ENCODE measurements around the gene TNFRSF19. TPM values are rescaled to one million over a fixed set of nuclear protein-coding genes. Genes with fewer than 3 reads are reported as not detected.
A peak's percentile ranks its signal among the peaks of the same experiment; 100 is the strongest.

Gene TNFRSF19
- total RNA-seq, 1 experiment from 2014 or later: 63.4 TPM

GRCh38 chr13:23599083-23599925 lies 29.1 kb downstream of the TNFRSF19 start:
- H3K4me1 ChIP-seq: peaks cover 35% of the 10 kb centered on the region
- peaks cover 56% of the 10 kb centered on the region for H3K9me3 ChIP-seq
- peak; percentile 90 to 93 for DNase-seq
- TF ChIP-seq CTCF (IDR thresholded peaks at IDR 0.05; ENCODE audit: insufficient read depth in 1 of 2, low read depth in 1 of 2, low read length in 1 of 2, severe bottlenecking in 1 of 2, unreplicated experiment in 1 of 2): peak in 1 of 2 experiments; percentile 52
- ChIA-PET CTCF (no interaction called here), POLR2A (no interaction called here)
- no peak overlapping the region for H3K4me3 ChIP-seq (ENCODE audit: low read depth, low read length)
- H3K36me3 Mint-ChIP-seq (ENCODE audit: insufficient read depth, unreplicated experiment): peaks cover 95% of the 10 kb centered on the region
- BruUV-seq (replicated peaks): TSS peak; percentile 99
- peaks cover 45% of the 10 kb centered on the region for H3K4me1 Mint-ChIP-seq (ENCODE audit: low read depth, unreplicated experiment)
- no peaks in the 10 kb centered on the region for H3K27me3 ChIP-seq (replicated peaks; ENCODE audit: control insufficient read depth, insufficient read depth, low read length)
- peaks cover 71% of the 10 kb centered on the region for H3K9me3 Mint-ChIP-seq (ENCODE audit: unreplicated experiment)
- no peaks in the 10 kb centered on the region for H3K27me3 Mint-ChIP-seq (ENCODE audit: insufficient read depth, unreplicated experiment)
- peak overlapping the region; percentile 42 for H3K4me3 Mint-ChIP-seq (ENCODE audit: unreplicated experiment)
- intact Hi-C loops (cut with micrococcal nuclease; ENCODE audit: unreplicated experiment): loop anchor here (1.0 kb wide), 4 partner anchors 20 to 144 kb away; no protein-coding TSS in a partner anchor
- peak overlapping the region; percentile 94 for H3K27ac Mint-ChIP-seq (ENCODE audit: unreplicated experiment)
- H3K36me3 ChIP-seq (ENCODE audit: control insufficient read depth, insufficient read depth, low read length): peaks cover 8% of the 10 kb centered on the region; the same call in 1 of the 2 replicates

GRCh38 chr13:23600100-23600499 lies 29.9 kb downstream of the TNFRSF19 start:
- peaks cover 35% of the 10 kb centered on the region for H3K4me1 ChIP-seq
- Mint-ChIP-seq H3K27me3 (ENCODE audit: insufficient read depth, unreplicated experiment) (no peaks in the 10 kb centered on the region), H3K27ac (ENCODE audit: unreplicated experiment) (peak overlapping the region; percentile 94), H3K4me3 (ENCODE audit: unreplicated experiment) (peak overlapping the region; percentile 42), H3K9me3 (ENCODE audit: unreplicated experiment) (peaks cover 76% of the 10 kb centered on the region), H3K36me3 (ENCODE audit: insufficient read depth, unreplicated experiment) (peaks cover 92% of the 10 kb centered on the region), H3K4me1 (ENCODE audit: low read depth, unreplicated experiment) (peaks cover 44% of the 10 kb centered on the region)
- POLR2A ChIA-PET: no interaction called here
- DNase-seq: no peak
- intact Hi-C loops (cut with micrococcal nuclease; ENCODE audit: unreplicated experiment): no loop called here
- peaks cover 59% of the 10 kb centered on the region for H3K9me3 ChIP-seq
- TF ChIP-seq CTCF (IDR thresholded peaks at IDR 0.05; ENCODE audit: insufficient read depth in 1 of 2, low read depth in 1 of 2, low read length in 1 of 2, severe bottlenecking in 1 of 2, unreplicated experiment in 1 of 2): no peak
- BruUV-seq (replicated peaks): no TSS peak
- H3K4me3 ChIP-seq (ENCODE audit: low read depth, low read length): no peak overlapping the region
- H3K36me3 ChIP-seq (ENCODE audit: control insufficient read depth, insufficient read depth, low read length): peaks cover 2% of the 10 kb centered on the region; the same call in 1 of the 2 replicates
- CTCF ChIA-PET: no interaction called here
- no peaks in the 10 kb centered on the region for H3K27me3 ChIP-seq (replicated peaks; ENCODE audit: control insufficient read depth, insufficient read depth, low read length)

- intact Hi-C loops (cut with micrococcal nuclease; ENCODE audit: unreplicated experiment): no loop called here
- Histone ChIP-seq H3K36me3 (ENCODE audit: control insufficient read depth, insufficient read depth, low read length) (peaks cover 2% of the 10 kb centered on the region; the same call in 1 of the 2 replicates), H3K27me3 (replicated peaks; ENCODE audit: control insufficient read depth, insufficient read depth, low read length) (no peaks in the 10 kb centered on the region), H3K9me3 (peaks cover 59% of the 10 kb centered on the region), H3K4me3 (ENCODE audit: low read depth, low read length) (no peak overlapping the region), H3K4me1 (peaks cover 35% of the 10 kb centered on the region)
- Mint-ChIP-seq H3K36me3 (ENCODE audit: insufficient read depth, unreplicated experiment) (peaks cover 90% of the 10 kb centered on the region), H3K4me1 (ENCODE audit: low read depth, unreplicated experiment) (peaks cover 40% of the 10 kb centered on the region), H3K27me3 (ENCODE audit: insufficient read depth, unreplicated experiment) (no peaks in the 10 kb centered on the region), H3K9me3 (ENCODE audit: unreplicated experiment) (peaks cover 76% of the 10 kb centered on the region), H3K4me3 (ENCODE audit: unreplicated experiment) (no peak overlapping the region), H3K27ac (ENCODE audit: unreplicated experiment) (peak overlapping the region; percentile 94)
- no peak for DNase-seq
- CTCF ChIA-PET: no interaction called here
- POLR2A ChIA-PET: no interaction called here
- no peak for TF ChIP-seq CTCF (IDR thresholded peaks at IDR 0.05; ENCODE audit: insufficient read depth in 1 of 2, low read depth in 1 of 2, low read length in 1 of 2, severe bottlenecking in 1 of 2, unreplicated experiment in 1 of 2)
- BruUV-seq (replicated peaks): no TSS peak
Observed at GRCh38 chr13:23600534-23600933, 30.3 kb downstream of the TNFRSF19 start.
